Aorta (tissue), 4 donors: ENCODE results near the gene PPP2R2D. TPM values are rescaled to one million over a fixed set of nuclear protein-coding genes. Genes with fewer than 3 reads are reported as not detected.

Experiments
- polyA plus RNA-seq, 2 donors: library from polyadenylated mRNA; stranded (reverse); fragments of 200-250 nt; gene quantifications; one replicate each; pipeline ENCODE4 v1.2.3, GENCODE V29; 2013
- total RNA-seq, 2 donors: library from RNA; stranded (reverse); fragmentation: NEBNext Ultra II Directional; extraction: Animal tissue kit (Norgen Biotek cat#: 25700); gene quantifications; one replicate each; pipeline ENCODE4 v1.2.1, GENCODE V29; 2021
- donor health status: healthy with polysubstance abuse.
- donor health status: Bipolar disorder and iron deficiency.
- donor health status: DM: no; HTN: no; CAD: no.
- donor health status: DM: yes; HTN: yes; CAD: no.

PPP2R2D gene
- total and polyA plus RNA-seq, 4 donors: 14.0 to 29.4 (median 26.1) TPM

Other genes with a start within 250 kb of the PPP2R2D start
- 10 to 100 TPM; 29.4 to 32.7 TPM for gene BNIP3, start 80.9 kb downstream of the PPP2R2D start, total RNA-seq
- gene BNIP3, start 80.9 kb downstream of the PPP2R2D start, polyA plus RNA-seq: 10 to 100 TPM; 17.3 to 20.4 TPM
- under 1 TPM; 0.23 to 0.99 TPM for gene JAKMIP3, start 164.9 kb downstream of the PPP2R2D start, total RNA-seq
- under 1 TPM in 1 of 2 donors, not detected in 1; 0.36 TPM for gene JAKMIP3, start 164.9 kb downstream of the PPP2R2D start, polyA plus RNA-seq